GM19238 (cell line): ENCODE measurements around the gene SPATS2.
"Not testable (repeated sequence)": the region's sequence is repeated elsewhere in the genome, so short reads cannot be mapped to it uniquely, and the experiment has no call there.

Experiments
- DNase-seq: peaks from one replicate; pipeline ENCODE4 v3.0.0; 2011; ENCODE audit warnings: low spot score; ENCODE audit not compliant: insufficient read length

Gene SPATS2

DNA sequence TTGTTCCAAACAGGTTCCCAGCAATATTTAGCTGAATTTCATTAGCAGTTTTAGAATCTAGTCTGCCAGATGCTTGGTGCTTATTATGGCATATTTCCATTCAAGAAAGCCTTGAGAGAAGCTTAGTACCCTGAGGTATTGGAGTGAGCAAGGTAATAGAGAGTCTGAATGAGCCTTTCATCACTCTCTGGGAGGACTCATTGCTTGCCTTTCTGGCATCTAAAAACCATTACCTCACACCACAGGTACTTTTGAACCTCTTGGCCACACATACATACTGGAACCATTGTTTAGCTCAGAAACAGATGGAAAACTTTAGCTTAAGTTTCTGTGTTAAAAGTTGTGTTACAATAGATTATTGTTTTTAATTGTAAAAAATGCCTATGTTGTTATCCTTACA lies 144.1 kb downstream of the SPATS2 start:
- no peak for DNase-seq

DNA sequence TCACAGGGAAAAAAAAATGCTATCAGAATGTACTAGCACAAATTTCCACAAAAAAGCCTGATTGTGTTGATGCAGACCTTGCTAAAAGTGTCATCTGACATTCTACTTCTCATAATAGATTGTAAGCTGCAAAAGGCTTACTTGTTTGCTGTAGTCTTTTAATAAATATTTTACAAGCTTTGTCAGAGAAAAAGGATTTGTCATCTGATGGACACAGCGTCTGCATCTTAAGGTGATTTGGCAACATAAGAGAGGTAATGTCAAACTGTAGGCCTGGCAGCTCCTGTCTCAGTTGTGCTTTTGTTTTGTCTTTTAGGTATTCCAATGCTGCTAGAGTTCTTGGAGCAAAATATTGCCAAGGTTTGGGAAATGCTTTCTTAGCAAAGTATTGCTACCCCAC lies 145.3 kb downstream of the SPATS2 start:
- DNase-seq = no peak

DNA sequence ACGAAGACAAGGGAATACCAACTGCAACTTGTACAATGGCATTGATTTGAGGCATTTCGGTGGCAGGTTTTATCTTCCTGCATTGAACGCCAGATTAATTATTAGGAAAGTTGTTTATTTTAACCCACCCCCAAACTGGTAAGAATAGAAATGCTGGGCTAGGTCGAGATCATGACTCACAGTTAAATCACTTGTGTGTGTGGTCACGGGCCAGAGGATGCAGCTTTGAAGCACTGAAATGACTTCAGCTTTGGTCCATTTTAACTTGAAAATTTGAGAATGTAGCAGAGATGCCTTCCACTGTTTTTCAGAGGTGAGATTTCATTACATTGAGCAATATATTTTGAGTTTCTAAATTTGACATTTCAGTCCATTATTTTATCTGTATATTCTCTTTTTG lies 148.0 kb downstream of the SPATS2 start:
- no peak for DNase-seq

DNA sequence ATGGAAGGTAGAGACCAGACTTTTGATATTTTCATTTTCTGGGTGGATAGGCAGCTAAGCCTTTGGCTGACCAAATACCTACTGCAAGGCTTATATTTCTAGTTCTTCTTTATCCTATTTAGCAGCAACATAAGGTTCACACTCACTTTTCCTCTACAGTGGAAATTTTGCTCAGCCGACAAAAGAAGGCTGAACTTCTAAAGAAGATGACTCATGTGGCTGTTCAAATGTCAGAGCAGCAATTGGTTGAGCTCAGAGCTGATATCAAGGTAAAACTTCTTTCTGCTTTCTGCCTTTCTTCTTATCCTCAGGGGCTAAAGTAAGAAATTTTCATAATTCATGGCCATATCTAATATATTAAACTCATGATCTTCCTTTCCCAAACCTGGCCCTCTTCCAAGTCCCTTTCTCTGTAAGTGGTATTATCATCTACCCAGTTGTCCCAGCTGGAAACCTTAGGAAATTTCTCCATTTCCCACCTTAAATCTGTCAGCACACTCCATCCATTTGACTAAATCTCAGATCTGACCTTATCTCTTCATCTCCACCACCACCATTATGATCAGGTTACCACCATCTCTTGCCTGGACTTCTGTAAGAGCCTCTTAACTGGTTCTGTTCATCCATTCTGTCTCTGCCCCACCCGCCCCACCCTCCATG lies 151.8 kb downstream of the SPATS2 start:
- no peak for DNase-seq

DNA sequence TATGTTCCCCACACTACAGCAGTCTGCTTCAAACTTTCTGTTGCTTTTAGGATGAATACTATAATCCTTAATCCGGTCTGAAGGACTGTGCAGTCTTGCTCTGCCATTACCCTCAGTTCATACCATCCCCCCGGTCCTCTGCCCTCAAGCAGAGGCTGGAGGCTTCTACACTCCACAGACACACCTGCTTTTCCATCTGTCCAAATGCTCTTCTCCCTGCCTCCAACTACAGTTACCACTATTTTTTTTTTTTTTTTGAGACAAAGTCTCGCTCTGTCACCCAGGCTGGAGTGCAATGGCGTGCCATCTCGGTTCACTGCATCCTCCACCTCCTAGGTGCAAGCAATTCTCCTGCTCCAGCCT lies 152.3 kb downstream of the SPATS2 start:
- DNase-seq = no peak

DNA sequence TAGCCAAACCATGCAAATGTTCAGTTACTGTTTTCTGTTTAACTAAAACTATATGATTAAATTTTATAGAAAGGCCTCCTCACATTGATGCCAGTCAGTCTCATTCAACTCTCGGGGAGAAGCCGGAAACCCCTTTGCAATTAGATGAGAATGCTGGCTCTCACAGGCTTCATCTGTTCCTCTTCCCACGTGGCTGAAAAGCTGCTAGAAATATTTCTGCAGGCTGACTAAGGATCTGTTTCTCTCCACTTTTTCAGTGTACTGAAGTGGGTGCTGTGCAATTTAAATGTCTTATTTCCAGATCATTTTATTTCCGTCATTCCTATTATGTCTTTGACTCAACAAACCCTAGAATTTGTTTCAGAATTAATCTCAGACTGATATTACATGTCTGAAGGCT lies 154.1 kb downstream of the SPATS2 start:
- DNase-seq = no peak

DNA sequence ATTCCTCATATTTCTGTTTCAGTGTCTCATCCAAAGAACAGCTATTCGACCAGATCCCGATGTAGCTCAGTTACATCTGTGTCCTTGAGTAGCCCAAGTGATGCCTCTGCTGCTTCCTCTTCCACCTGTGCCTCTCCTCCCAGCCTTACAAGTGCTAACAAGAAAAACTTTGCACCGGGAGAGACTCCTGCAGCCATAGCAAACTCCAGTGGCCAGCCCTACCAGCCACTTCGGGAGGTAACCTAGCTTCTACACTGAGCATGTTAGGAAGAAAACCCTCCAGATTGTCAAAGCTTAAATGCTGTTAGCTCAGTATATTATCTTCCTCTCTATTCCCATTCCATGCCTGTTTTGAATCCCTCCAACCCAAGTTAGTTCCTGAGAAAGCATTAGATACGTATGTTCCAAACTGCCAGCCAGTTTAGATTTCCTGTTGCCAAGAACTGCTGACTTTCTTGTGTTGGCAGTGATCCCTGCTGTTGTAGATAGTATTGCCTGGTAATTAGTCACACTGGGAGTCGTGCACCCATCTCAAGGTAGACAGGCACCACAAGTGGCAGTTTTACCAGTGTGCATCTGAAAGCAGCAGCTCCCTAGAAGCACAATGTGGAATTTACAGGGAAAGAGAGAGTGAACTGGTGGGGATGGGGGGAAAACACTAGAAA lies 157.5 kb downstream of the SPATS2 start:
- no peak for DNase-seq

DNA sequence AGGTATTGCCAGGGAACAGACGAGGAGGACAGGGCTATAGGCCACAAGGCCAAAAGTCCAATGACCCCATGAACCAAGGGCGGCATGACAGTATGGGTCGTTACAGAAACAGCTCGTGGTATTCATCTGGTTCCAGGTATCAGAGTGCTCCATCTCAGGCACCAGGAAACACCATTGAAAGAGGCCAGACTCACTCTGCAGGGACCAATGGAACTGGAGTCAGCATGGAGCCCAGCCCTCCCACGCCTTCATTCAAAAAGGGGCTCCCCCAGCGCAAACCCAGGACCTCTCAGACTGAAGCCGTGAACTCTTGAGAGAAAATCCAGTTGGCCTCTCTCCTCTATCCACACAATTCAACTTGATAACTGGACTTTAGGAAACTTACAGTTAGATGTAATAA lies 158.7 kb downstream of the SPATS2 start:
- no peak for DNase-seq

DNA sequence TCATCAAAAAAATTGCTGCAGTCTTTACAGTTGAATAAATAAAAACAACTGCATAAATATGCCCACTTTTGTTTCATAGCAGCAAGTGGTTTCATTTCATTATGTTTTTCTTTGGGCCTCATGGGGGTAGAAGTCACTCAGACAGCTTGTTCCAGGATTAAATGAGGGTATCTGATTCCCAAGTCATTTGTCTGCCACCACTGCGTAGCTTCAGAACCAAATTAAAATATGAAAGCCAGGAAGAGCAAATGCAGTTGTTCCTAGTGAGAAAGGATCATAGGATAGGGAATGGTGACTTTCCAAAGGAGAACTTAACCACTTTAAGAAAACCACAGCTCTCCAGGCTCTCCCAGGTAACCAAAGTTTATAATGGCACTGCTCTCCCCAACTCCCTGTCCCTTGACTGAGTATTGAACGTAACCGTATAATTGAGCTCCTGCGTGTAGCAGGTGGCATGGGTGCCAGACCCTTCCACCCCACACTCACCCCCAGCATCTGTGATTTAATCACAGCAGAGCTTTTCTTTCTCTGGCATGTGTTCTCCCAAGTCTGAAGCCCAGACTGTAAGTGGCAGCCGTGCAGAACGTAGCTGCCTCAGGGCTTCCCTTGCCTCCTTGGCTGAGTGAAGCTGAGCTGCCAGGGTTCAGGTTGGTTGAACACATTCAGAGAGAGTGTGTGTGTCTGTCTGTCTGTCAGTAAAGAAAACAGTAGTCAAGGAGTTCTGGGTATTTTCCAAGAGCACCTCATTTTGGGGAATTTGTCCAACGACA lies 160.3 kb downstream of the SPATS2 start:
- no peak for DNase-seq

DNA sequence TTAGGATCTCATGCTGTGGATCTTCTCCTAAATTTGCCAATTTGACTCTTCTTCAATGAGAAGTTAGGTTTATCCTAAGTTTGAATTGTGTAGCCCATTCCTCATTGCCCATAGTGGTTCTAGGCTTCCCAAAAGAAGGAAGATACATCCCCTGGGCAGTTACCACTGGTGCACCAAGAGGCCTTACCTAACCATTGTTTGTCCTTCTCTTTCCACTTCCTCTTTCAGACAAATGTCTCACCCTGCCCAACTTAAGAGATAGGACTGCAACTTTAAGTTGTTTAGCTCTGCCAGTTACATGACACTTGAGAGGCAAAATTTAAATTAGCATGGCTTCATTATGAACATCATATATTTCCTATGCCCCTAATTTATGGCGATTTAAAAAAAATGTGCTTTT lies 162.2 kb downstream of the SPATS2 start:
- no peak for DNase-seq

DNA sequence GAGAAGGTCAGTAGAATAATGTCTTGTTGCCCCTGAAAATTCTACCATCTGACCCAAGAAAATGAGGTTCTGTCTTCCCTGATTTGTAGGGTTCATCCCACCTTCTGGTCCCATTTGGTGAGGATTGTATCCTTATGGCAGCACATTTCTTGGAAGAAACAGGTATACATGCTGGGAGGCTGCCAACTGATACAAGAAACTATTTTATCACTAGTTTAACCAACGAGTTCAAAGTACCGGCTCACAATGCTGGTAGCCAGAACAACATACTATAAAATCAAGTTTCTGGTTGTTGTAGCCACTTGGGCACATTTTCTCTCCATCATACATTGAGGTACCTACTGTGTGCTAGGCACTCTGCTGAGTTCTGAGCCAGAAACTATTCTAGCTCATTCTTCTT lies 164.5 kb downstream of the SPATS2 start:
- no peak for DNase-seq

DNA sequence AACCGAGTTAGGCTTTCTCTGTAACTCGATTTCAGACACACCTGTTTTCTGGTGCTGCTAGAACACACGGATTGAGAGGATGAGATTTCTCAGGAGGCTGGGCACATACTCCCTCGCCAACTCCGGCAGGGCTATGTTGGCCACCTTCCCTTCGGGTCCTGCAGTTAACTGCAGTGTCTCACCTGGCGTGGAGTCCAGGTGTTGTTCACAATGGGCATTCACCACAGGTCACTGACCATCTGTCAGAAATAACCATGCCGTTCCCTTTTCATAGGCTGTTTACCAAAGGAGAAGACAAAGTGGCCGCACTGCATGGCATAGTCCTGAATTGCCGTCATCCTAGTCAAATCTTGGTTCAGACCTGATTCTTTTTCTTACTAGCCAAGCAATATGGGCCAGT lies 166.1 kb downstream of the SPATS2 start:
- no peak for DNase-seq

DNA sequence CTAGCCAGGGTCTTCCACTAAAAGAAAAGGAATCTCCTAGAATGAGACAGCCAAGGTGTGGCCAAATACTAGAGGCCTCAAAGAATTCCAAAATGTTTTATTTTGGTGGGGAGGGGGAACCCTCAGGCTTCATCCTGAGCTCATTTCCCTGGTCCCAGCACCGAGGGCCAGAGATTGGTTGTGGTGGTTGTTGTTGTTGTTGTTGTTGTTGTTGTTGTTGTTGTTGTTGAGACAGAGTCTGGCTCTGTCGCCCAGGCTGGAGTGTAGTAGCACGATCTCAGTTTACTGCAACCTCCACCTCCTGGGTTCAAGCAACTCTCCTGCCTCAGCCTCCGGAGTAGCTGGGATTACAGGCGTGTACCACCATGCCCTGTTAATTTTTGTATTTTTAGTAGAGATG lies 166.9 kb downstream of the SPATS2 start:
- DNase-seq = not testable (repeated sequence)

DNA sequence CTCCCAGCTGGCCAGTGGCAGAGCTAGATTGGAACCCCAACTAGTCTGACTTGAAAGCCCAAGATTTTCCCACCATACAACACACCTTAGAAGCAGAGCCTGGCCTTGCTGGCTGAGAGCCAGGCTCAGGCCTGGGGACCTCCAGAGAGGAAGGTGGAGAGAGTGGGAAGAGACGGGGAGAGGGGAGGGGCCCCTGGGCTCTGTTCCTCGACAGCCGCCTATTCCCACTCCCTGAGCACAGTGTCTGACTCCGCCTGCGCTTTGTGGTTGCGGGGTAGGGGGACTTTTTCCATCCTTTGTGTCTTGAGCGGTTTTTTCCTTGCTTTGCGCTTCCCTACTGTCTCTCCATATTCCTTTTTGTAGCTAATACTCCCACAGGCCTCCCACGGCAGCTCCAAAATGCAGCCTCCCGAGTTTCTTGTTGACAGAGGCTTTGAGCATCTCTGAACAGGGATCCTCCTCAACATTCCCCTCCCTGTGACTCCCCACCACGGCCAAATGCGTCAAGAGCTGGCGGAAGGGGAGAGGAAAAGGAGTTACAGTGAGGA lies 167.5 kb downstream of the SPATS2 start:
- no peak for DNase-seq

DNA sequence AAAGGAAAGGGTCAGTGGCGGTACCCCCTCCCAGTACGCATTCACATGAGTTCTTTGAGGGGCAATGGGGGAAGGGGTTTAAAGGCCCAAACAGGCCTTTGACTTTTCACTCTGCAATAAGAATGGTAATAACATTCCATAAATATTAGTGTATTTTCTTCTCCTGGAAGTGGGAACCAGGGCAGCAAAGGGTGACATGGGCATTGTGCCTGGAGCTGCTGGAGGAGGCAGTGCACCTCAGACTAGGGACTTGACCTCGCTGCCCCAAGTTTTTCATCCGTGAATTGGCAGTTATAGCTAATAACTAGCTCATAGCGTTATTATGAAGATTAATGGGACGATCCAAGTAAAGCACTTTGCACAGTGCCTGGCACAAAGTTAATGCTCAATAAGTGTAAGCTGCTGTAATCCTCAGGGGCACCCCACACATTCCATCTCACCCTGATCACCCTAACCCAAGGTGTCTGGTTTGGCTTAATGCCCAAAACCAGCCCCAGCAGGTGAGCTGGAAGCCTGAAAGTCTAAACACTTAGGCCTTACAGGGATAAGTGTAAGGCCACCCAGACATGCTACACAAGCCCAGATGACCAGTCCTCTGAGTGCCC lies 168.8 kb downstream of the SPATS2 start:
- DNase-seq = no peak

DNA sequence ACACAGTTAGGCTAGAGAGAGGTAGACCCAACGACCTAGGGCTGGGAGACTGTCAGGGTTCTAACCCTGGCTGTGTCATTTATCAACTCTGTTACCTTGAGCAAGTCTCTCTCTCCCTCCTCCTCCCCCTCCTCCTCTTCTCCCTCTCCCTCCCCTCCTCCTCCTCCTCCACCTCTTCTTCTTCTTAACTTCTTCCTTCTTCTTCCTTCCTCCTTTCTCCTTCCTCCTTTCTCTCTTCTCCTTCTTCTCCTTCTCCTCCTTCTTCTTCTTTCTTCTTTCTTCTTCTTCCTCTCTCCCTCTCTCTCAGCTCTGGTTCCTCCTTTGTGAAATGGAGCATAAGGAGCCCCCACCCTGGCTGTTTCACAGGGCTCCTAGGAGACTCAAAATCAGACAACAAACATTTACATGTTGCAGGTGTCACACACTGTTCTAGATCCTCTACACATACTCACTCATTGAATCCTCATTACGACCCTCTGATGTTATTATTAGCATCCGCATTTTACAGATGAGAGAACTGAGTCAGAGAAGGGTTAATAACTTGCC lies 169.3 kb downstream of the SPATS2 start:
- no peak for DNase-seq

DNA sequence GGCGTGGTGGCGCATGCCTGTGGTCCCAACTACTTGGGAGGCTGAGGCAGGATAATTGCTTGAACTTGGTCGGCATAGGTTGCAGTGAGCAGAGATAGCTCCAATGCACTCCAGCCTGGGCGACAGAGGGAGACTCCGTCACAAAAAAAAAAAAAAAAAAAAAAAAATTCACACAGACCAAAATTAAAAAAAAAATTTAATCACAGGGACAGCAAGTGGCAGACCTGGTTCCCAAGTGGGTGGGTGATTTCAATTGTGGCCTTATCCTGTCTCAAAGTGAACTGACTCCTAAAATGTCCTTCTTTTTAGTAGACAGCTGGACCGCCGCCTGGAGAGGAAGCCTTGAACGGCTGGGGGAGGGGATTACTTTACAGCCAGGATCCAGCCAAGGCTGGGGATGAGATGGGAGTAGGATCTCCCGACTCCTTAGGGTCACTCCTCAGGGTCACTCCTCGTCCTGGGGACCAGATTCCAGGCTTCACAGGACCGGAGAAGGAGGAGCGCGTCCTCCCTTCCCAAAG lies 170.0 kb downstream of the SPATS2 start:
- DNase-seq = no peak

DNA sequence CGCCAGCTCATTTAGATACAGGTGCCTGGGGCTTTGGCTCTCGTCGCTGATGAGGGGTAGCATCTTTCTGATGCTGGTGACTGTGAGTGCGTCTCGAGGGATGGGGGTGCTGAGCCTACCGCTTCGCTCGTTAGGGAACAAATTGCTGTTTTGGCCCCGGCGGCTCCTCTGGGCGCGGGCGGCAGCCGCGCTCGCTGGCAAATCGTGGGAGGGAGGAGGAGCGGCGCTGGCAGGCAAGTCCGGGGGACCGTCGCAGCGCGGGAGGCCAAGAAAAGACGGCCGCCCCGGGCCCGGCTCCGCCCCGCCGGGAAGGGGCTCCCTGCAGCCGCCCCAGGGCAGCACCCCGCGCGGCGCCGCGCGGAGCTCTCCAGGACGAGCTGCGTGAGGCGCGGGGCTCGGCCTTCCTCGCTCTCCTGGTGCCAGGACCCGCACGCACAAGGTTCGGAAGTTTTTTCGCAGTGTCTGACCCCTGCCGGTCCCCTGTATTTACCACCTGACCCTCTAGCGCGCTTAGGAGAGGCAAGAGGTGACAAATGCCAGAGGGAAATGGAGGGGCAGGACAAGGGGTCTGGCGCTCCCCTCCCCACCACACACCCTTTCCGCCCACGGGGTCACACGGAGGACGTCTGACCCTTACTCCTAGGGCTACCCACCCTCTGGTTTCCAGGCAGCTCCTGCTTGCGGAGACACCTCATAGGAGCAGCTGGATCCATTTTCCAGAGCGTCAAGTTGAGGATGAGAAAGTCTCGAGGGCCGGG lies 170.7 kb downstream of the SPATS2 start:
- DNase-seq = no peak

DNA sequence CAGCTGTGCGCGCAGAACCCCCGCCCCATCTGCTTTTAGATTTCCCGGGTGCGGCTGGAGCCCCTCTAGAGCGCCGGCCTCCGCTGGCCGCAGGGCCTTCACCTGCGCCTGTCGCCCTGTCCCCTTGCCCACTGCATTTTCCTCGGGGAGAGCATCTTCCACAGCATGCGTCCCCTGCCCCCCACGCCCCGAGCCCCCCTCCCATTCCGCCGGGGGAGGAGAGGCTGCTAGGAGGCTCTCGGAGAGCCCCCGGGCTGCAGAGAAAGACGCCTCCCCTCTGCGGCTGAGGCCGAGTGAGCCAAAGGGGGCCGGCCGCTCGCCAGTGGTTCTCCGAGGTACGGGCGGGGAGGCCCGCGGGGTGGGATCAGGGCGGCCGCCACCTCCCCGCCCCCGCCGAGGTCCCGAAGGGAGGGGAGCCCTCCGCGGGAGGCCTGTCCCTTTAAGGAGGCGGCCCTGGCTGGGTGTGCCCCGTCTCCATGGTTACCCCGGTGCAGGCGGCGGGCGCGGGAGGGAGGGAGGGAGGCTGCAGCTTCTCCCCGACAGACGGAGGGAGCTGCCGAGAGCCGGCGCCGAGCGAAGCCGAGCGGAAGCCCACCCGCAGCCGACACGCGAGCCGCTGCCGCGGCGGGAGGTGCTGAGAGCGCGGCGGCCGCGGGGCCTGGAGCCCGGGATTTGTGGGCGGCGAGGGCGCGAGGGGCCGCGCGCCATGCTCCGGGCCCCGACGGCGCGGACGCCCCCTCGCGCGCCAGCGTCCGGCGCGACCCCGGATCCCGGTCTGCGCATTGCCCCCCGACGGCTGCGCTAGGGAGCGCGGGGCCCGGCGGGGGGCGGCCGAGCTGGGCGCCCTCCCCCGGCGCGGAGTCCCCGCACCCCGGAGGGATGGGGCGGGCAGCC lies 171.5 kb downstream of the SPATS2 start, which contains the start of gene KCNH3:
Gene KCNH3, plus strand, starts transcription at position 521 of the 894 bp plus-strand sequence. CDS start 387 bp downstream, outside the sequence.
- DNase-seq = peak; percentile 95
